ENCODE measurements around the gene DLL1. TPM values are rescaled to one million over a fixed set of nuclear protein-coding genes. Genes with fewer than 3 reads are reported as not detected.
A peak's percentile ranks its signal among the peaks of the same experiment; 100 is the strongest.

The DLL1 gene
- total RNA-seq, 1 experiment from 2014 or later = 2.8 TPM

DNA sequence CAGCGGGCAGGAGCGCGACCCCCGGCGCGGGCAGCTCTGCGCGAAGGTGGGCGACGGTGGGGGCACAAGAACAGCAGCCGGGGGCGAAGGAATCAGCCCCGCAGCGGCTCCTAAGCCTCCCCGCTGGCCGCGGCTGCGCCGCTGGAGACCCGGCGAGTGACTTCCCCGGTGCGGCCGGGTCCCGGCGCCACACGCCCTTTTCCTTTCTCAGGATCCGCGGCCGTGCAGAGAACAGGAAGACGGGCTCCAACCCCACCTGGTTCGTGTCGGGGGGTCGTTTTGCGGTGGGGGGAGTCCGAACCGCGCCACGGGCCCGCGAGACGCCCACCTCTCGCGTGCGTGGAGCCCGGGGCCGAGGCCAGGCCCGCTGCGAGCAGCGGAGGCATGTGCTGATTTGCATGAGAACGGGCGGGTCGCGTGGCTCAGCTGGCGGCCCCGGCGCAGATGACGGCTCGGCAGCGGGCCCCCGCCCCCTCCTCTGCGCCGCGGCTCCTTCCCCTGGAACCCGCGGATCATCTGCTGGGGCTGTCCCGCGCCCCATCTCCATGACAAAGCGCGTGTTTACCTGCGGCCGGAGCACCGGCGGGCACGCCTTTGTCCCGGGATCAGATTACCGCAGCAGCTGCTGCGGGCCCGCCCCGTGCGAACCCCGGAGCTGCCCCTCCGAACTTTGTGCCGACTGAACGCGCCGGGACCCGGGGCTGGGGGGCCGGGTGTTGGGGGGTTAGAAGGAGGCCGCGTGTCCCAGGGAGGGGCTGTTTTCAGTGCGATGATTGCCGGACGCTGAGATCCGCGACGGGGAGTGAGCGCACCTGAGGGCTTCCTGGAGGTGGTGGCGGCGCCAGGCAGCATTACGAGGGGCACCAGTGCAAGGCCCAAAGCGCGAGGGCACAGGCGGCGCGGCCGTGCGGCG is 4.9 kb upstream of the DLL1 start:
- H2BK12ac ChIP-seq (ENCODE audit: insufficient read length, low read depth, low read length) = no peak overlapping the region
- H3K27me3 ChIP-seq (ENCODE audit: insufficient read depth, low read length) = peaks cover 40% of the 10 kb centered on the region
- H3K9ac ChIP-seq (ENCODE audit: extremely low read depth, insufficient read length, low read length) = no peak overlapping the region
- Mint-ChIP-seq H3K9me3 (peaks cover 19 to 22% of the 10 kb centered on the region in 2 experiments), H3K36me3 (ENCODE audit: insufficient read depth in 1 of 3, low read depth in 3 of 3) (peaks cover 15 to 25% (median 16%) of the 10 kb centered on the region in 3 experiments), H3K27ac (no peak overlapping the region), H3K4me3 (peak overlapping the region; percentile 55 to 75), H3K4me1 (peaks cover 53 to 59% of the 10 kb centered on the region in 2 experiments), H3K27me3 (ENCODE audit: low read depth) (peaks cover 76% of the 10 kb centered on the region)
- H2AFZ ChIP-seq (ENCODE audit: low read length) = no peak overlapping the region
- no peak overlapping the region for H4K91ac ChIP-seq (ENCODE audit: insufficient read length, low read depth, low read length)
- H3K18ac ChIP-seq (ENCODE audit: insufficient read length, low read depth, low read length) = peak overlapping the region; percentile 65
- no peak overlapping the region for H3K27ac ChIP-seq (ENCODE audit: insufficient read length, low read depth, low read length)
- no peak overlapping the region for H3K56ac ChIP-seq (ENCODE audit: insufficient read length, low read depth, low read length)
- no peak for TF ChIP-seq CTCF (conservative IDR thresholded peaks at IDR 0.05)
- no peaks in the 10 kb centered on the region for H4K20me1 ChIP-seq (ENCODE audit: control insufficient read depth, insufficient read depth, insufficient read length)
- H2BK120ac ChIP-seq (ENCODE audit: low read depth, low read length, poor library complexity, severe bottlenecking) = no peak overlapping the region
- WGBS (ENCODE audit: extremely low coverage, insufficient read length, low lambda C conversion rate) = no CpG with 5 or more reads among the region's 109 CpGs
- no peak overlapping the region for H4K5ac ChIP-seq (ENCODE audit: insufficient read length, low read depth, low read length)
- H3K4me1 ChIP-seq (ENCODE audit: insufficient read depth, low read length) = peaks cover 8% of the 10 kb centered on the region; the same call in 1 of the 2 replicates
- H2BK20ac ChIP-seq (ENCODE audit: low read depth, low read length, poor library complexity, severe bottlenecking) = no peak overlapping the region
- no peak overlapping the region for H2BK5ac ChIP-seq (ENCODE audit: insufficient read length, low read length)
- DNase-seq = peak; percentile 97
- H3K79me1 ChIP-seq (ENCODE audit: insufficient read depth, low read depth, low read length, poor library complexity, severe bottlenecking) = no peaks in the 10 kb centered on the region
- H3K14ac ChIP-seq (ENCODE audit: insufficient read depth, low read length) = peak overlapping the region; percentile 73
- H2BK15ac ChIP-seq (ENCODE audit: low read depth, low read length) = no peak overlapping the region
- H3K9me3 ChIP-seq (ENCODE audit: control insufficient read depth, low read depth, low read length) = peaks cover 9% of the 10 kb centered on the region
- no peak overlapping the region for H4K8ac ChIP-seq (replicated peaks; ENCODE audit: insufficient read length, low read depth, low read length)
- H3K23ac ChIP-seq (ENCODE audit: insufficient read length, low read depth, low read length) = no peak overlapping the region
- H2AK5ac ChIP-seq (ENCODE audit: insufficient read length, low read length) = no peak overlapping the region
- no peaks in the 10 kb centered on the region for H3K79me2 ChIP-seq (ENCODE audit: insufficient read depth, low read length)
- no peak overlapping the region for H3T11ph ChIP-seq (ENCODE audit: low read length)
- H3K4ac ChIP-seq (ENCODE audit: low read depth, low read length) = no peak overlapping the region
- peak overlapping the region; percentile 32 for H3K4me2 ChIP-seq (ENCODE audit: insufficient read depth, insufficient read length, low read length)
- H3K23me2 ChIP-seq (ENCODE audit: insufficient read length, low read depth, low read length, poor library complexity, severe bottlenecking) = peaks cover 10% of the 10 kb centered on the region
